Testis (tissue), 3 donors: ENCODE data around the gene VEGFD. TPM values are rescaled to one million over a fixed set of nuclear protein-coding genes. Genes with fewer than 3 reads are reported as not detected.

Source experiments
- DNase-seq: peaks from one replicate; pipeline ENCODE4 v3.0.0-alpha.2; 2019
- H3K27ac ChIP-seq, 2 donors: fragments of 200-600 bp; sonication (generic); one replicate each; pipeline ENCODE4 v1.5.1; 2019
- H3K27me3 ChIP-seq: fragments of 200-600 bp; sonication (generic); one replicate; pipeline ENCODE4 v1.5.1; 2019
- H3K36me3 ChIP-seq: fragments of 200-600 bp; sonication (generic); one replicate; pipeline ENCODE4 v1.5.1; 2017; ENCODE audit warnings: low read depth; ENCODE audit errors: missing control alignments
- H3K4me1 ChIP-seq: fragments of 200-600 bp; sonication (generic); one replicate; pipeline ENCODE4 v1.5.1; 2019
- H3K4me3 ChIP-seq, 2 donors: fragments of 200-600 bp; sonication (generic); one replicate each; pipeline ENCODE4 v1.5.1; 2017 to 2019
- H3K9me3 ChIP-seq: fragments of 200-600 bp; sonication (generic); one replicate; pipeline ENCODE4 v1.5.1; 2017
- CTCF ChIP-seq, 3 experiments: fragments of 450-650 bp in 2 of 3; fragments of 200-600 bp in 1 of 3; sonication (generic) in 1 of 3; IDR thresholded peaks; one replicate each; pipeline ENCODE4 v1.5.1; 2016 to 2019; ENCODE audit warnings: antibody characterized with exemption in 3 of 3, mild to moderate bottlenecking in 2 of 3, moderate library complexity in 1 of 3
- POLR2A ChIP-seq: fragments of 450-650 bp; IDR thresholded peaks from one replicate; pipeline ENCODE4 v1.6.1; 2017; ENCODE audit warnings: antibody characterized with exemption, mild to moderate bottlenecking, moderate library complexity
- WGBS, 2 donors: methylation state at CpG; one replicate each; pipeline ENCODE4 v1.1.5; 2018; 5-methylcytosine and 5-hydroxymethylcytosine counted together
- intact Hi-C: fragments of 100-400 bp; cut with DNase I; formaldehyde crosslinking; loops from one replicate; pipeline ENCODE4 v1.15.1; 2023; ENCODE audit warnings: low total_unique reads
- polyA plus RNA-seq: library from polyadenylated mRNA; stranded (reverse); fragments of 350-450 nt; fragmentation: Illumina TruSeq; extraction: RNeasy Lipid Tissue Mini Kit (QIAGEN cat#74804); gene quantifications from one replicate; pipeline ENCODE4 v1.2.3, GENCODE V29; 2014; ENCODE audit warnings: low read depth, low replicate concordance; ENCODE audit not compliant: insufficient read depth
- total RNA-seq, 2 donors: library from RNA; depleted of rRNA; stranded (reverse); fragments of >200 nt; gene quantifications; one replicate each; pipeline ENCODE4 v1.2.3, GENCODE V29; 2016

VEGFD gene
- total and polyA plus RNA-seq, 3 donors from 2014 or later, result 0.74 to 1.5 (median 1.3) TPM

GRCh38 chrX:15410430-15410829 lies 26.2 kb upstream of the VEGFD start:
- Histone ChIP-seq H3K4me3 (no peak overlapping the region), H3K36me3 (no peaks in the 10 kb centered on the region), H3K27ac (no peak overlapping the region), H3K4me1 (no peaks in the 10 kb centered on the region), H3K27me3 (no peaks in the 10 kb centered on the region), H3K9me3 (no peaks in the 10 kb centered on the region)
- intact Hi-C loops, result no loop called here
- no peak for DNase-seq
- TF ChIP-seq CTCF (IDR thresholded peaks at IDR 0.05) (no peak), POLR2A (no peak)

- 86 to 89% methylated on average over 1 to 3 of the region's 3 CpGs for WGBS, 2 donors
- no peaks in the 10 kb centered on the region for H3K27me3 ChIP-seq
- TF ChIP-seq POLR2A (no peak), CTCF (IDR thresholded peaks at IDR 0.05) (no peak)
- H3K4me1 ChIP-seq, result no peaks in the 10 kb centered on the region
- no peak overlapping the region for H3K27ac ChIP-seq
- H3K9me3 ChIP-seq, result no peaks in the 10 kb centered on the region
- no peaks in the 10 kb centered on the region for H3K36me3 ChIP-seq
- intact Hi-C loops, result no loop called here
- no peak for DNase-seq
- H3K4me3 ChIP-seq, result no peak overlapping the region
Measured at GRCh38 chrX:15405846-15406245, 21.6 kb upstream of the VEGFD start.

GRCh38 chrX:15404401-15405096 lies 20.3 kb upstream of the VEGFD start:
- Histone ChIP-seq H3K9me3 (no peaks in the 10 kb centered on the region), H3K4me1 (no peaks in the 10 kb centered on the region), H3K27ac (no peak overlapping the region), H3K36me3 (no peaks in the 10 kb centered on the region), H3K4me3 (no peak overlapping the region), H3K27me3 (no peaks in the 10 kb centered on the region)
- intact Hi-C loops, result no loop called here
- DNase-seq, result peak; percentile 40
- 60 to 61% methylated on average over 6 to 7 of the region's 7 CpGs for WGBS, 2 donors
- TF ChIP-seq CTCF (IDR thresholded peaks at IDR 0.05), result no peak
- no peak for TF ChIP-seq POLR2A

GRCh38 chrX:15401378-15401777 lies 17.2 kb upstream of the VEGFD start:
- Histone ChIP-seq H3K4me3 (no peak overlapping the region), H3K9me3 (no peaks in the 10 kb centered on the region), H3K4me1 (no peaks in the 10 kb centered on the region), H3K27me3 (no peaks in the 10 kb centered on the region), H3K27ac (no peak overlapping the region), H3K36me3 (no peaks in the 10 kb centered on the region)
- no peak for DNase-seq
- no peak for TF ChIP-seq CTCF (IDR thresholded peaks at IDR 0.05)
- TF ChIP-seq POLR2A, result no peak
- intact Hi-C loops, result no loop called here
- 30 to 66% methylated on average over 2 of the region's 2 CpGs for WGBS, 2 donors

- Histone ChIP-seq H3K27ac (no peak overlapping the region), H3K4me1 (no peaks in the 10 kb centered on the region), H3K9me3 (no peaks in the 10 kb centered on the region), H3K36me3 (no peaks in the 10 kb centered on the region), H3K27me3 (no peaks in the 10 kb centered on the region), H3K4me3 (no peak overlapping the region)
- no peak for TF ChIP-seq CTCF (IDR thresholded peaks at IDR 0.05)
- no peak for TF ChIP-seq POLR2A
- intact Hi-C loops, result no loop called here
- DNase-seq, result no peak
- 55 to 56% methylated on average over 3 of the region's 3 CpGs for WGBS, 2 donors
Measured at GRCh38 chrX:15399962-15400391, 15.8 kb upstream of the VEGFD start.
